K562 (cell line): ENCODE data around the gene LY6G6C. TPM values are rescaled to one million over a fixed set of nuclear protein-coding genes. Genes with fewer than 3 reads are reported as not detected.

Source experiments
- C11orf30 ChIP-seq: fragments of 450-650 bp; IDR thresholded peaks from 2 replicates; pipeline ENCODE4 v1.6.1; 2016; ENCODE audit warnings: low read depth, mild to moderate bottlenecking
- CTCF ChIP-seq, 3 experiments: IDR thresholded peaks in 2 of 3; conservative IDR thresholded peaks in 1 of 3; 2 replicates each; pipeline ENCODE4 v1.5.1; 2011 to 2012; ENCODE audit warnings: low read length in 3 of 3, mild to moderate bottlenecking in 3 of 3, control low read depth in 2 of 3, improper control_type of control experiment in 1 of 3, inconsistent platforms in 1 of 3, low read depth in 1 of 3, mixed read lengths in 1 of 3, moderate library complexity in 1 of 3; ENCODE audit not compliant: insufficient read depth in 2 of 3
- DDX20 ChIP-seq: fragments of 450-650 bp; IDR thresholded peaks from 2 replicates; pipeline ENCODE4 v1.6.1; 2016; ENCODE audit warnings: missing genetic modification characterization, low read depth, mild to moderate bottlenecking, missing compliant biosample characterization, moderate library complexity
- ETS1 ChIP-seq: conservative IDR thresholded peaks from 2 replicates; pipeline ENCODE4 v1.6.1; 2011; ENCODE audit warnings: low read depth, mild to moderate bottlenecking, low read length; ENCODE audit not compliant: control insufficient read depth
- FOXK2 ChIP-seq, 2 experiments: fragments of 450-650 bp; IDR thresholded peaks in 1 of 2; conservative IDR thresholded peaks in 1 of 2; 2 replicates each; pipeline ENCODE4 v1.6.1; 2016; ENCODE audit warnings: low read depth in 2 of 2, mild to moderate bottlenecking in 1 of 2
- HDAC6 ChIP-seq: IDR thresholded peaks from 2 replicates; pipeline ENCODE4 v1.6.1; 2012; ENCODE audit warnings: low read depth, mild to moderate bottlenecking, control low read depth, inconsistent platforms, low read length, moderate library complexity
- LCOR ChIP-seq: sonication (generic); formaldehyde crosslinking; IDR thresholded peaks from 2 replicates; pipeline ENCODE4 v1.8.0; 2022; ENCODE audit warnings: mild to moderate bottlenecking, missing genetic modification reagents
- MITF ChIP-seq: IDR thresholded peaks from 2 replicates; pipeline ENCODE4 v1.6.1; 2014; ENCODE audit warnings: antibody characterized with exemption
- NFE2L1 ChIP-seq: fragments of 450-650 bp; IDR thresholded peaks from 2 replicates; pipeline ENCODE4 v1.6.1; 2016; ENCODE audit warnings: missing genetic modification characterization, low read depth, mild to moderate bottlenecking, missing compliant biosample characterization, moderate library complexity, borderline replicate concordance
- NFIC ChIP-seq: fragments of 450-650 bp; IDR thresholded peaks from 2 replicates; pipeline ENCODE4 v1.6.1; 2017; ENCODE audit warnings: mild to moderate bottlenecking, inconsistent platforms
- NUFIP1 ChIP-seq: fragments of 450-650 bp; IDR thresholded peaks from 2 replicates; pipeline ENCODE4 v1.6.1; 2018; ENCODE audit not compliant: partially characterized antibody
- PCBP1 ChIP-seq: fragments of 200-400 bp; formaldehyde crosslinking; IDR thresholded peaks from 2 replicates; pipeline ENCODE4 v1.6.1; 2018; ENCODE audit warnings: mild to moderate bottlenecking, low read depth, low read length; ENCODE audit not compliant: poor library complexity, severe bottlenecking
- PKNOX1 ChIP-seq: fragments of 450-650 bp; IDR thresholded peaks from 2 replicates; pipeline ENCODE4 v1.6.1; 2016
- SIRT6 ChIP-seq: IDR thresholded peaks from one replicate; pipeline ENCODE4 v1.6.1; 2012; ENCODE audit warnings: low read depth, mild to moderate bottlenecking, control low read depth, inconsistent platforms, low read length, moderate library complexity
- SLC30A9 ChIP-seq: fragments of 250-450 bp; sonication (Bioruptor Pico); IDR thresholded peaks from 2 replicates; pipeline ENCODE4 v1.8.0; 2022; ENCODE audit warnings: mild to moderate bottlenecking, moderate library complexity
- XRCC5 ChIP-seq: fragments of 200-400 bp; formaldehyde crosslinking; IDR thresholded peaks from 2 replicates; pipeline ENCODE4 v1.6.1; 2017; ENCODE audit warnings: low read depth, mild to moderate bottlenecking, low read length
- ZNF444 ChIP-seq: fragments of 250-450 bp; sonication (Bioruptor Pico); IDR thresholded peaks from 2 replicates; pipeline ENCODE4 v1.4.0; 2020; ENCODE audit warnings: mild to moderate bottlenecking, moderate library complexity
- ZNF609 ChIP-seq: sonication (generic); formaldehyde crosslinking; IDR thresholded peaks from 2 replicates; pipeline ENCODE4 v1.8.1; 2023; ENCODE audit warnings: missing genetic modification reagents, mild to moderate bottlenecking, borderline replicate concordance
- polyA plus RNA-seq, 8 experiments: library from polyadenylated mRNA; depleted of rRNA in 4 of 8; stranded (reverse) in 5 of 8; unstranded in 3 of 8; fragments of >200 nt; fragmentation: Nextera tagmentation in 2 of 8; fragmentation: Illumina TruSeq in 1 of 8; extraction: Ambion mirVana in 2 of 8; extraction: Trizol in 1 of 8; gene quantifications; 2 replicates each; pipeline versions ENCODE4 v1.2.1 to v1.2.3, GENCODE V29; 2011 to 2014; ENCODE audit warnings: inconsistent platforms in 1 of 8, missing spikeins in 1 of 8
- total RNA-seq, 7 experiments: library from RNA; depleted of rRNA in 6 of 7; stranded (reverse); fragments of >200 nt in 6 of 7; fragmentation: Illumina TruSeq in 2 of 7; extraction: Trizol in 2 of 7; gene quantifications; 2 replicates each; pipeline versions ENCODE4 v1.2.1 to v1.2.3, GENCODE V29; 2011 to 2021; ENCODE audit warnings: low replicate concordance in 1 of 7

Gene LY6G6C
- total and polyA plus RNA-seq, 9 of the 15 experiments (the other 6 are each of a cell fraction or from before 2014, with no cell fraction given) = 0.06 to 0.20 TPM; not detected in 7

GRCh38 chr6:31702405-31702818 lies 19.1 kb downstream of the LY6G6C start (continued):
- TF ChIP-seq ZNF609 (no peak), SIRT6 (no peak), ZNF444 (CRISPR knock-in tag) (no peak), NUFIP1 (peak; percentile 48), DDX20 (tag) (no peak), NFIC (no peak), CTCF (IDR thresholded peaks at IDR 0.05 in 2 of 3, conservative IDR thresholded peaks at IDR 0.05 in 1 of 3; ENCODE audit: insufficient read depth in 2 of 3, low read depth in 1 of 3, low read length in 3 of 3) (no peak), NFE2L1 (tag) (no peak), PKNOX1 (no peak; the same call in 1 of the 2 replicates), SLC30A9 (CRISPR knock-in tag) (no peak), LCOR (CRISPR knock-in tag) (peak; percentile 45), HDAC6 (no peak), FOXK2 (conservative IDR thresholded peaks at IDR 0.05 in 1 of 2, IDR thresholded peaks at IDR 0.05 in 1 of 2; ENCODE audit: low read depth in 2 of 2) (no peak), MITF (no peak), PCBP1 (no peak), ETS1 (no peak; the same call in 1 of the 2 replicates), C11orf30 (0 out of 2 replicates have a peak, but pooled peaks have one; percentile 4), XRCC5 (no peak; the same call in 1 of the 2 replicates)
